ENCODE data around the gene ATG2B. TPM values are rescaled to one million over a fixed set of nuclear protein-coding genes. Genes with fewer than 3 reads are reported as not detected.

The ATG2B gene
- total RNA-seq, 1 experiment from 2014 or later: 19.4 TPM

- intact Hi-C loops (cut with micrococcal nuclease; ENCODE audit: unreplicated experiment): no loop called here
- Histone ChIP-seq H3K27me3 (replicated peaks; ENCODE audit: control insufficient read depth, insufficient read depth, low read length) (no peaks in the 10 kb centered on the region), H3K9me3 (no peaks in the 10 kb centered on the region), H3K36me3 (ENCODE audit: control insufficient read depth, insufficient read depth, low read length) (no peaks in the 10 kb centered on the region), H3K4me3 (ENCODE audit: low read depth, low read length) (no peak overlapping the region), H3K4me1 (no peaks in the 10 kb centered on the region)
- ChIA-PET CTCF (no interaction called here), POLR2A (no interaction called here)
- H3K4me3 Mint-ChIP-seq (ENCODE audit: unreplicated experiment): no peak overlapping the region
- no peaks in the 10 kb centered on the region for H3K27me3 Mint-ChIP-seq (ENCODE audit: insufficient read depth, unreplicated experiment)
- no TSS peak for BruUV-seq (replicated peaks)
- DNase-seq: no peak
- H3K36me3 Mint-ChIP-seq (ENCODE audit: insufficient read depth, unreplicated experiment): no peaks in the 10 kb centered on the region
- H3K27ac Mint-ChIP-seq (ENCODE audit: unreplicated experiment): no peak overlapping the region
- no peaks in the 10 kb centered on the region for H3K9me3 Mint-ChIP-seq (ENCODE audit: unreplicated experiment)
- H3K4me1 Mint-ChIP-seq (ENCODE audit: low read depth, unreplicated experiment): no peaks in the 10 kb centered on the region
- TF ChIP-seq CTCF (IDR thresholded peaks at IDR 0.05; ENCODE audit: insufficient read depth in 1 of 2, low read depth in 1 of 2, low read length in 1 of 2, severe bottlenecking in 1 of 2, unreplicated experiment in 1 of 2): no peak
These were observed 46.6 kb upstream of the ATG2B start for GRCh38 chr14:96409701-96410100.

GRCh38 chr14:96408608-96409007 lies 45.5 kb upstream of the ATG2B start:
- H3K27me3 ChIP-seq (replicated peaks; ENCODE audit: control insufficient read depth, insufficient read depth, low read length): no peaks in the 10 kb centered on the region
- no peaks in the 10 kb centered on the region for H3K4me1 ChIP-seq
- POLR2A ChIA-PET: no interaction called here
- no peak for DNase-seq
- TF ChIP-seq CTCF (IDR thresholded peaks at IDR 0.05; ENCODE audit: insufficient read depth in 1 of 2, low read depth in 1 of 2, low read length in 1 of 2, severe bottlenecking in 1 of 2, unreplicated experiment in 1 of 2): no peak
- H3K9me3 ChIP-seq: no peaks in the 10 kb centered on the region
- H3K36me3 ChIP-seq (ENCODE audit: control insufficient read depth, insufficient read depth, low read length): no peaks in the 10 kb centered on the region
- BruUV-seq (replicated peaks): no TSS peak
- H3K27me3 Mint-ChIP-seq (ENCODE audit: insufficient read depth, unreplicated experiment): no peaks in the 10 kb centered on the region
- no peak overlapping the region for H3K27ac Mint-ChIP-seq (ENCODE audit: unreplicated experiment)
- CTCF ChIA-PET: no interaction called here
- no peaks in the 10 kb centered on the region for H3K36me3 Mint-ChIP-seq (ENCODE audit: insufficient read depth, unreplicated experiment)
- no peaks in the 10 kb centered on the region for H3K9me3 Mint-ChIP-seq (ENCODE audit: unreplicated experiment)
- intact Hi-C loops (cut with micrococcal nuclease; ENCODE audit: unreplicated experiment): no loop called here
- no peak overlapping the region for H3K4me3 ChIP-seq (ENCODE audit: low read depth, low read length)
- H3K4me3 Mint-ChIP-seq (ENCODE audit: unreplicated experiment): no peak overlapping the region
- no peaks in the 10 kb centered on the region for H3K4me1 Mint-ChIP-seq (ENCODE audit: low read depth, unreplicated experiment)

GRCh38 chr14:96407935-96408570 lies 44.9 kb upstream of the ATG2B start:
- H3K36me3 Mint-ChIP-seq (ENCODE audit: insufficient read depth, unreplicated experiment): no peaks in the 10 kb centered on the region
- no peak for TF ChIP-seq CTCF (IDR thresholded peaks at IDR 0.05; ENCODE audit: insufficient read depth in 1 of 2, low read depth in 1 of 2, low read length in 1 of 2, severe bottlenecking in 1 of 2, unreplicated experiment in 1 of 2)
- POLR2A ChIA-PET: no interaction called here

More at GRCh38 chr14:96407935-96408570, 44.9 kb upstream of the ATG2B start:
- Mint-ChIP-seq H3K9me3 (ENCODE audit: unreplicated experiment) (no peaks in the 10 kb centered on the region), H3K4me1 (ENCODE audit: low read depth, unreplicated experiment) (no peaks in the 10 kb centered on the region), H3K27me3 (ENCODE audit: insufficient read depth, unreplicated experiment) (no peaks in the 10 kb centered on the region), H3K27ac (ENCODE audit: unreplicated experiment) (no peak overlapping the region), H3K4me3 (ENCODE audit: unreplicated experiment) (no peak overlapping the region)
- DNase-seq: no peak
- CTCF ChIA-PET: no interaction called here
- Histone ChIP-seq H3K9me3 (no peaks in the 10 kb centered on the region), H3K36me3 (ENCODE audit: control insufficient read depth, insufficient read depth, low read length) (no peaks in the 10 kb centered on the region), H3K4me1 (no peaks in the 10 kb centered on the region), H3K27me3 (replicated peaks; ENCODE audit: control insufficient read depth, insufficient read depth, low read length) (no peaks in the 10 kb centered on the region), H3K4me3 (ENCODE audit: low read depth, low read length) (no peak overlapping the region)
- intact Hi-C loops (cut with micrococcal nuclease; ENCODE audit: unreplicated experiment): no loop called here
- BruUV-seq (replicated peaks): no TSS peak

Measured in Caco-2 (cell line).